Smooth muscle cell (in vitro differentiated cells): Measurements from ENCODE around the gene HIVEP3. TPM values are rescaled to one million over a fixed set of nuclear protein-coding genes. Genes with fewer than 3 reads are reported as not detected.
A peak's percentile ranks its signal among the peaks of the same experiment; 100 is the strongest.
"Not testable (repeated sequence)": the region's sequence is repeated elsewhere in the genome, so short reads cannot be mapped to it uniquely, and the experiment has no call there.

Experiments
- DNase-seq: peaks from one replicate; lab custom pipeline; 2025; ENCODE audit not compliant: unreplicated experiment; lab: John Stamatoyannopoulos, UW
- H2AFZ ChIP-seq: fragments of 200-600 bp; sonication (generic); 2 replicates; pipeline ENCODE4 v1.6.0; 2016; ENCODE audit warnings: antibody characterized with exemption, low read depth, mild to moderate bottlenecking
- H3F3A ChIP-seq: fragments of 200-600 bp; sonication (generic); 2 replicates; pipeline ENCODE4 v1.6.0; 2017; ENCODE audit warnings: antibody characterized with exemption, low read depth
- H3K27ac ChIP-seq: fragments of 200-600 bp; sonication (generic); 2 replicates; pipeline ENCODE4 v1.5.1; 2016; ENCODE audit warnings: low read depth, mild to moderate bottlenecking
- H3K27me3 ChIP-seq: fragments of 200-600 bp; sonication (generic); 2 replicates; pipeline ENCODE4 v1.6.1; 2016; ENCODE audit warnings: low read depth, mild to moderate bottlenecking
- H3K36me3 ChIP-seq: fragments of 200-600 bp; sonication (generic); 2 replicates; pipeline ENCODE4 v1.5.1; 2016; ENCODE audit warnings: low read depth
- H3K4me1 ChIP-seq: fragments of 200-600 bp; sonication (generic); 2 replicates; pipeline ENCODE4 v1.5.1; 2016; ENCODE audit warnings: low read depth
- H3K4me2 ChIP-seq: fragments of 200-600 bp; sonication (generic); 2 replicates; pipeline ENCODE4 v1.6.0; 2016; ENCODE audit warnings: mild to moderate bottlenecking
- H3K4me3 ChIP-seq: fragments of 200-600 bp; sonication (generic); 2 replicates; pipeline ENCODE4 v1.5.1; 2016; ENCODE audit warnings: mild to moderate bottlenecking
- H3K79me2 ChIP-seq: fragments of 200-600 bp; sonication (generic); 2 replicates; pipeline ENCODE4 v1.6.0; 2016; ENCODE audit warnings: low read depth, mild to moderate bottlenecking
- H3K9ac ChIP-seq: fragments of 200-600 bp; sonication (generic); 2 replicates; pipeline ENCODE4 v1.6.0; 2016; ENCODE audit warnings: low read depth
- H3K9me3 ChIP-seq: fragments of 200-600 bp; sonication (generic); replicated peaks from 2 replicates; pipeline ENCODE4 v1.5.1; 2016; ENCODE audit warnings: low read depth
- H4K20me1 ChIP-seq: fragments of 200-600 bp; sonication (generic); 2 replicates; pipeline ENCODE4 v1.6.0; 2016; ENCODE audit warnings: low read depth
- WGBS: methylation state at CpG from one replicate; pipeline ENCODE4 v1.1.7; 2016; ENCODE audit warnings: low lambda C conversion rate; 5-methylcytosine and 5-hydroxymethylcytosine counted together
- polyA plus RNA-seq: library from polyadenylated mRNA; unstranded; fragments of >200 nt; fragmentation: Nextera tagmentation; extraction: Ambion mirVana; gene quantifications from 2 replicates; pipeline ENCODE4 v1.2.1, GENCODE V29; 2016
- total RNA-seq: library from RNA; depleted of rRNA; stranded (reverse); fragments of >200 nt; gene quantifications from 2 replicates; pipeline ENCODE4 v1.2.3, GENCODE V29; 2014
- TF ChIP-seq, protein P1 (sequence below): fragments of 200-600 bp; sonication (generic); IDR thresholded peaks from 2 replicates; pipeline ENCODE4 v1.5.1; 2017; ENCODE audit warnings: borderline replicate concordance, mild to moderate bottlenecking, antibody characterized with exemption; ENCODE audit not compliant: insufficient read depth, poor library complexity, severe bottlenecking

The HIVEP3 gene
- total and polyA plus RNA-seq, 2 experiments from 2014 or later, result 2.1 to 6.4 TPM

DNA sequence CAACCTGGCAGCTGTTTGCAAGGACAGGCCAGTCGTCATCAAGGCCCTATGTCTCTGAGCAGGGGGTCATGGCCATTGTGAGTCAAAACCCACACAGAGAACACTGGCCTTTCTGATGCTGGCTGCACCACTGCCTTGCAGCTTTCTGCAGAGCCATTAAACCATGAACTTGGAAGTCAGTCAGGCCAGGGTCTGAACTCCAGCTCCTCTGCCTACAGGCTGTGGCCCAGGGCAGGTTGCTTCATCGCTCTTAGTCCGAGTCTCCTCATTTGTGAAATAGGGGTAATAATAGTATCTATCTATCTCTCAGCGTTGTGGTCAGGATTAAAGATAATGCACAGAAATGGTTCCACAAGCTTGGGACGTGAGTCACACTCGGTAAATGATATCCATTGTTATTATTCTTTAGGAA lies 35.8 kb upstream of the HIVEP3 start:
- peak overlapping the region; percentile 55 for H3K4me2 ChIP-seq

GRCh38 chr1:41953291-41953690 lies 34.6 kb upstream of the HIVEP3 start:
- H3K9ac ChIP-seq, result no peak overlapping the region
- TF ChIP-seq, protein P1, sequence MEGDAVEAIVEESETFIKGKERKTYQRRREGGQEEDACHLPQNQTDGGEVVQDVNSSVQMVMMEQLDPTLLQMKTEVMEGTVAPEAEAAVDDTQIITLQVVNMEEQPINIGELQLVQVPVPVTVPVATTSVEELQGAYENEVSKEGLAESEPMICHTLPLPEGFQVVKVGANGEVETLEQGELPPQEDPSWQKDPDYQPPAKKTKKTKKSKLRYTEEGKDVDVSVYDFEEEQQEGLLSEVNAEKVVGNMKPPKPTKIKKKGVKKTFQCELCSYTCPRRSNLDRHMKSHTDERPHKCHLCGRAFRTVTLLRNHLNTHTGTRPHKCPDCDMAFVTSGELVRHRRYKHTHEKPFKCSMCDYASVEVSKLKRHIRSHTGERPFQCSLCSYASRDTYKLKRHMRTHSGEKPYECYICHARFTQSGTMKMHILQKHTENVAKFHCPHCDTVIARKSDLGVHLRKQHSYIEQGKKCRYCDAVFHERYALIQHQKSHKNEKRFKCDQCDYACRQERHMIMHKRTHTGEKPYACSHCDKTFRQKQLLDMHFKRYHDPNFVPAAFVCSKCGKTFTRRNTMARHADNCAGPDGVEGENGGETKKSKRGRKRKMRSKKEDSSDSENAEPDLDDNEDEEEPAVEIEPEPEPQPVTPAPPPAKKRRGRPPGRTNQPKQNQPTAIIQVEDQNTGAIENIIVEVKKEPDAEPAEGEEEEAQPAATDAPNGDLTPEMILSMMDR, result no peak
- H3K27ac ChIP-seq, result no peak overlapping the region
- H3K4me3 ChIP-seq, result no peak overlapping the region
- H3K79me2 ChIP-seq, result no peaks in the 10 kb centered on the region
- peaks cover 14% of the 10 kb centered on the region for H3K4me1 ChIP-seq
- H3K9me3 ChIP-seq, result no peaks in the 10 kb centered on the region
- H3K36me3 ChIP-seq, result no peaks in the 10 kb centered on the region
- H2AFZ ChIP-seq, result no peak overlapping the region
- DNase-seq, result no peak
- no peaks in the 10 kb centered on the region for H3K27me3 ChIP-seq
- peaks cover 5% of the 10 kb centered on the region for H3F3A ChIP-seq
- WGBS, result 92% methylated on average over 1 of the region's 1 CpG
- H3K4me2 ChIP-seq, result no peak overlapping the region
- H4K20me1 ChIP-seq, result no peaks in the 10 kb centered on the region

More for the DNA sequence above, 35.8 kb upstream of the HIVEP3 start:
- Histone ChIP-seq H3K9me3 (no peaks in the 10 kb centered on the region), H3K9ac (no peak overlapping the region), H3K27me3 (no peaks in the 10 kb centered on the region), H3F3A (peaks cover 5% of the 10 kb centered on the region), H3K4me3 (no peak overlapping the region), H3K27ac (peak overlapping the region; percentile 94), H3K4me1 (peaks cover 14% of the 10 kb centered on the region), H2AFZ (no peak overlapping the region), H3K79me2 (no peaks in the 10 kb centered on the region), H3K36me3 (no peaks in the 10 kb centered on the region), H4K20me1 (no peaks in the 10 kb centered on the region)
- DNase-seq, result no peak
- 27% methylated on average over 6 of the region's 6 CpGs for WGBS
- TF ChIP-seq, protein P1, result no peak

GRCh38 chr1:41952208-41952607 lies 33.5 kb upstream of the HIVEP3 start:
- no peak overlapping the region for H3K4me3 ChIP-seq
- peaks cover 5% of the 10 kb centered on the region for H3F3A ChIP-seq
- H3K79me2 ChIP-seq, result no peaks in the 10 kb centered on the region
- 94% methylated on average over 2 of the region's 2 CpGs for WGBS
- H4K20me1 ChIP-seq, result no peaks in the 10 kb centered on the region
- H3K4me1 ChIP-seq, result peaks cover 14% of the 10 kb centered on the region
- H2AFZ ChIP-seq, result no peak overlapping the region
- H3K27ac ChIP-seq, result no peak overlapping the region
- H3K9me3 ChIP-seq, result no peaks in the 10 kb centered on the region
- TF ChIP-seq, protein P1, result no peak
- H3K36me3 ChIP-seq, result no peaks in the 10 kb centered on the region
- no peak overlapping the region for H3K4me2 ChIP-seq
- no peaks in the 10 kb centered on the region for H3K27me3 ChIP-seq
- DNase-seq, result no peak
- H3K9ac ChIP-seq, result no peak overlapping the region

GRCh38 chr1:41951492-41951891 lies 32.8 kb upstream of the HIVEP3 start:
- H3K9ac ChIP-seq, H3K4me2 ChIP-seq, DNase-seq, H4K20me1 ChIP-seq, H3F3A ChIP-seq, H3K9me3 ChIP-seq, H3K27me3 ChIP-seq, H3K79me2 ChIP-seq, H2AFZ ChIP-seq, H3K27ac ChIP-seq, H3K4me3 ChIP-seq, H3K36me3 ChIP-seq: not testable (repeated sequence)
- H3K4me1 ChIP-seq, result peaks cover 14% of the 10 kb centered on the region
- WGBS, result 83% methylated on average over 3 of the region's 3 CpGs
